Mononuclear cell (primary cell): ENCODE results near the gene BMP4. TPM values are rescaled to one million over a fixed set of nuclear protein-coding genes. Genes with fewer than 3 reads are reported as not detected.

Experiments used
- H3K27me3 ChIP-seq: 2 replicates; pipeline ENCODE4 v1.6.0; 2011; ENCODE audit warnings: low read length, control low read depth; ENCODE audit not compliant: insufficient read depth
- H3K4me1 ChIP-seq: 2 replicates; pipeline ENCODE4 v1.5.1; 2011; ENCODE audit warnings: mild to moderate bottlenecking, low read length, control low read depth; ENCODE audit not compliant: insufficient read depth
- H3K4me3 ChIP-seq: 2 replicates; pipeline ENCODE4 v1.5.1; 2011; ENCODE audit warnings: mild to moderate bottlenecking, low read length, moderate library complexity
- H3K9me3 ChIP-seq: 2 replicates; pipeline ENCODE4 v1.5.1; 2011; ENCODE audit warnings: low read depth, mild to moderate bottlenecking, control low read depth, low read length
- total RNA-seq: library from RNA; depleted of rRNA; stranded (reverse); fragments of >200 nt; gene quantifications from one replicate; pipeline ENCODE4 v1.2.3, GENCODE V29; 2012

BMP4 gene
- total RNA-seq, 1 donor, result not detected

DNA sequence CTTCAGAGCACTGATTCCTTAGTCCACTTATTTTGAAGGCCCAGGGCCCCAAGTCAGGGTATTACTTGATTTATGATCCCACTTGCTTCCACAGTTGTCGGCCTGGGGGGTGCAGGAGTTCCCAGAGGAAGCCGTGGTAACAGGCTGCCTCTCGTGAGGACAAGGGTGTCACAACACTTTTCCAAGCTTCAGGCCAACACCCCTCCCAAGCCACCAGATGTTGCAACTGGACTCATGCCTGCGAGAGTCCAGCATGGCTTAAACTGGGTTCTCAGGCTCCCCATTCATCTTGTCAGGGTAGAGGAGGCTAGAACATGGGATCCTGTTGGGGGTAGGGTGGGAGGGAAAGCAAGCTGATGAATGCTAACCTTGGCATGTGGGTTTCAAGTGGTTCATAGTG lies 56.1 kb downstream of the BMP4 start:
- Histone ChIP-seq H3K4me3 (no peak overlapping the region), H3K4me1 (no peaks in the 10 kb centered on the region), H3K9me3 (no peaks in the 10 kb centered on the region), H3K27me3 (no peaks in the 10 kb centered on the region)
